ENCODE results near the gene SPTSSB. TPM values are rescaled to one million over a fixed set of nuclear protein-coding genes. Genes with fewer than 3 reads are reported as not detected.

The SPTSSB gene
- total RNA-seq, 6 experiments from 2014 or later = 0.07 to 1.4 TPM; not detected in 4

- no peak overlapping the region for H3K4me3 ChIP-seq
- H3K36me3 ChIP-seq = no peaks in the 10 kb centered on the region
- peaks cover 0 to 13% (median 5%) of the 10 kb centered on the region in 4 donors for H3K4me1 ChIP-seq
- intact Hi-C loops (cut with DNase I) = loop anchor here in 1 of 2 donors (10.0 kb wide), 1 partner anchor 135 kb away; no protein-coding TSS in a partner anchor
- no peak overlapping the region for H3K27ac ChIP-seq
- ATAC-seq (no peak), DNase-seq (no peak)
- TF ChIP-seq POLR2A (IDR thresholded peaks at IDR 0.05) (no peak), CTCF (IDR thresholded peaks at IDR 0.05) (no peak)
- H3K9me3 ChIP-seq = no peaks in the 10 kb centered on the region
- H3K27me3 ChIP-seq = no peaks in the 10 kb centered on the region
- WGBS (ENCODE audit: insufficient coverage, low coverage, low lambda C conversion rate, missing lambda C conversion rate) = 92% methylated on average over 2 of the region's 3 CpGs
These were observed 38.5 kb upstream of the SPTSSB start for GRCh38 chr3:161409858-161410257.

- peak; percentile 50 to 60 (median 54) for TF ChIP-seq CTCF (IDR thresholded peaks at IDR 0.05)
- no peak for TF ChIP-seq POLR2A (IDR thresholded peaks at IDR 0.05)
- H3K4me3 ChIP-seq = no peak overlapping the region
- H3K36me3 ChIP-seq = no peaks in the 10 kb centered on the region
- DNase-seq (no peak), ATAC-seq (peak; percentile 48 to 73 (median 64))
- no peaks in the 10 kb centered on the region for H3K9me3 ChIP-seq
- no peak overlapping the region for H3K27ac ChIP-seq
- WGBS (ENCODE audit: insufficient coverage, low coverage, low lambda C conversion rate, missing lambda C conversion rate) = 3% methylated on average over 3 of the region's 3 CpGs
- intact Hi-C loops (cut with DNase I) = loop anchor here in 1 of 2 donors (10.0 kb wide), 1 partner anchor 134 kb away; no protein-coding TSS in a partner anchor
- H3K27me3 ChIP-seq = no peaks in the 10 kb centered on the region
- H3K4me1 ChIP-seq = peaks cover 0 to 13% (median 5%) of the 10 kb centered on the region in 4 donors
These were observed 37.8 kb upstream of the SPTSSB start for GRCh38 chr3:161409069-161409468.

GRCh38 chr3:161406594-161407555 is 35.6 kb upstream of the SPTSSB start:
- peak; percentile 40 to 66 (median 48) for ATAC-seq

GRCh38 chr3:161405836-161406235 is 34.5 kb upstream of the SPTSSB start:
- H3K36me3 ChIP-seq = no peaks in the 10 kb centered on the region
- TF ChIP-seq POLR2A (IDR thresholded peaks at IDR 0.05) (no peak), CTCF (IDR thresholded peaks at IDR 0.05) (no peak)
- ATAC-seq = peak in 2 of 4 donors; percentile 9 to 28
- intact Hi-C loops (cut with DNase I) = loop anchor here in 1 of 2 donors (10.0 kb wide), 1 partner anchor 131 kb away; no protein-coding TSS in a partner anchor
- H3K4me3 ChIP-seq = no peak overlapping the region
- H3K27ac ChIP-seq = no peak overlapping the region
- 87% methylated on average over 4 of the region's 4 CpGs for WGBS (ENCODE audit: insufficient coverage, low coverage, low lambda C conversion rate, missing lambda C conversion rate)
- DNase-seq = no peak
- no peaks in the 10 kb centered on the region for H3K27me3 ChIP-seq
- no peaks in the 10 kb centered on the region for H3K9me3 ChIP-seq
- peaks cover 0 to 13% (median 5%) of the 10 kb centered on the region in 4 donors for H3K4me1 ChIP-seq

More at GRCh38 chr3:161406594-161407555, 35.6 kb upstream of the SPTSSB start:
- no peaks in the 10 kb centered on the region for H3K9me3 ChIP-seq
- no peak for DNase-seq
- TF ChIP-seq CTCF (IDR thresholded peaks at IDR 0.05) (no peak), POLR2A (IDR thresholded peaks at IDR 0.05) (no peak)
- WGBS (ENCODE audit: insufficient coverage, low coverage, low lambda C conversion rate, missing lambda C conversion rate) = 0% methylated on average over 1 of the region's 1 CpG
- no peaks in the 10 kb centered on the region for H3K27me3 ChIP-seq
- no peak overlapping the region for H3K4me3 ChIP-seq
- intact Hi-C loops (cut with DNase I) = loop anchor here in 1 of 2 donors (10.0 kb wide), 1 partner anchor 132 kb away; no protein-coding TSS in a partner anchor
- peaks cover 0 to 13% (median 5%) of the 10 kb centered on the region in 4 donors for H3K4me1 ChIP-seq
- no peaks in the 10 kb centered on the region for H3K36me3 ChIP-seq
- no peak overlapping the region for H3K27ac ChIP-seq

Measured in right lobe of liver (tissue), 6 donors.